M059J (cell line): Measurements from ENCODE around the gene MATN1. TPM values are rescaled to one million over a fixed set of nuclear protein-coding genes. Genes with fewer than 3 reads are reported as not detected.

Experiments used
- DNase-seq: peaks from one replicate; pipeline ENCODE4 v3.0.0-alpha.2; 2012; ENCODE audit warnings: low read depth
- total RNA-seq: library from RNA; depleted of rRNA; stranded (reverse); fragments of >200 nt; shearing (Covaris generic); gene quantifications from 2 replicates; pipeline ENCODE4 v1.2.3, GENCODE V29; 2014

MATN1 gene
- total RNA-seq, 1 experiment from 2014 or later: not detected

DNA sequence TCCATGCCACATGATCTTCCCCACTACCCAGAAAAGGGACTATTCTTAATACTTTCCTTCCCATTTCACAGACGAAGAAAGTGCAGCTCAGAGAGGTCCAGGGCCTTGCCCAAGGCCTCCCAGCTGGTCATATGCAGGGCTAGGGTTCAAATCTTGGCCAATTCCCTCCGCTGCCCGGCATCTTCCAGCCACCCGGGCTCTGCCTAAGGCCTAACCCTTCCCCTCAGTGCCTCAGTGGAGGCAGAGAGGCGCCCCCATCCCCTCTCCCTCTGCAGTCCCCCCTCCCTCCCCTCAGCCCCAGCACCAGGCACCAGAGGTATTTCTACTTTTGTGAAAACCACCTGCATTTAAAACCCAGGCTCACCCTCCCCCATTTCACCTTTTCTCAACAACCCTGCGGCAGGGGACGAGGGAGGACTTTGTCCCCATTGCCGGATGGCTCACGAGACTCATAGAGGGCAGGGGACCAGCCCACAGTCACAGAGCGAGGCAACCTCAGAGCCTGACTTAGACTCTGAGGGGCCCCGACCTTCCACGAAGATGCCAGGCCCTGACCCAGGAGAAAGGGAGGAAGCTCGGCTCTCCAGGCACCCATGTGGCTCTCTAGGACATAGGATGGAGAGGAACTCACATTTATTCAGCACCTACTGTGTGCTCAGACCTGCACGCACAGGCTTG lies 21.9 kb upstream of the MATN1 start:
- DNase-seq: no peak

DNA sequence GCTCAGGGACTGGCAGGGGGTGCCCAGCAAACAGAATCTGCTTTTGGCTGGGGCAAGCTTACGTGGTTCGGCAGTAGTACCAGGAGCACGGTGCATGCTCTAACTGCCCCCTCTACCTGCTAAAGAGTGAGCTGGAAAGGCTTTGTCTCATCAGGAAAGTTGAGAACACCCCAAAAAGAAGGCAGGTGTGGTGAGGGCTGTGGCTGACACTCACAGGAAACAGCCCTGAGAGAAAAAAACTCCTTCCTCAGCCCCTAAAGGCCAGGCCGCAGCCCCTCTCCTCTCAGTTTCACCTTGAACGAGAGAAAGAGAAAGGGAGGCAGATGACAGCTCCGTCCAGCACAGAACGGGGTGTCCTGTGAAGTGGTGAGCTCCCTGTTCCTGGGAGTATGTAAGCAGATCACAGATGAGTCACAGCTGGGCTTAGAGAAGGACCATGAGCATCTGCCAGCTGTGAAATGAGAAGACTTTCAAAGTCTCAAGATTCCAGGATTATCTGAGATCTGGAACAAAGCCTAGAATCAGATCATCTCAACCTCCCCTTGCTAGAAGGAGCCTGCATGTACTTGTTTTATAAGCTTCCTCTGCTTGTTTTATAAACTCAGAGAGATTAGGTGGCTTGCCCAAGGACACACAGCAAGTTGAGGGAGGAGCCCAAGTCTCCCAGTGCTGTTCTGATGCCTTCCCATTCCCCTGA lies 20.8 kb upstream of the MATN1 start:
- peak; percentile 32 for DNase-seq

DNA sequence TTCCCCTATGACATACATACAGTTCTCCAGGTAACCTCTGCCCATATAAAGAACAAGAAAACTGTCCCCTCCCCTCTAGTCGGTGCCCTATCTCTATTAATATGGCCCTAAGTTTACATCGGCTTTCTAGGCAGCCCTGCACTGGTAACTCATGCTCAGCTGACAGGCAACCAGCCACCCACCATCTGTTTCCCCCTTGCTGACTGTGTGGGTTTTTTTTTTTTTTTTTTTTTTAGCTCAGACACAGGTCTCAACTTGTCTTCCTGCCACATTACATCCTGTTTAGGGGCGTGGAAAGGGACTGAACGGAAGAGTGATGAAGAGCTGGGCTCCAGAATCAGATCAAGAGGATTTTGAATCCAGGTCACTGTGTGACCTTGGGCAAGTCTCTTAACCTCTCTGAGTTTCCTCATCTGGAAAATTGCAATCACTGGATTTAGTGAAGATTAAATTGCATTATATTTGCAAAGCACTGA lies 20.2 kb upstream of the MATN1 start:
- DNase-seq: peak; percentile 33

DNA sequence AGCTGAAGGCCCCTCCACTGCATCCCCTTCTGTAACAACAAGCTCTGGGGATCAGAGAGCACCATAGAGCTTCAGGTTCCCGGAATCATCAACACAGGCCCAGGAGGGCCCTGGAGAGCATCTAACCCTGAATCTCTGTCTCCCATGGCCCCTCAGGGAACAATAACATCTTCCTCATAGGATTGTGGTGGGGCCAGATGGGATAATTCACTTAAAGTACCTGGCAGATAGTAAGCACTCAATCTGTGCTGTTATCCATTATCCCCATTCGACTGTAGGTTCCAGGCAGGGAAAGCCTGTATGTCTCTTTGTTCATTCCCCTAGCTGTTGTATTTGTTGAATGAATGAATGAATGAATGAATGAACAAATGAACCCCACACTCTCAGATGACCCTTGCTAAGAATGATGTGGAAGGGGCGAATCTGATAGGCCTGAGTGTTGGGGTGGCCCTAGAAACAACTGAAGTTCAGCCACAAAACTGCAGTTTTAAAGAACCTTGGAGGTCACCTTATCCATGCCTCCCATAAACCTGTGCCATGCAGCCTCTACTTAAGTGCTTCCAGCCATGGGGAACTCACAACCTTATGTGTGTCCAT lies 19.7 kb upstream of the MATN1 start:
- DNase-seq: no peak

DNA sequence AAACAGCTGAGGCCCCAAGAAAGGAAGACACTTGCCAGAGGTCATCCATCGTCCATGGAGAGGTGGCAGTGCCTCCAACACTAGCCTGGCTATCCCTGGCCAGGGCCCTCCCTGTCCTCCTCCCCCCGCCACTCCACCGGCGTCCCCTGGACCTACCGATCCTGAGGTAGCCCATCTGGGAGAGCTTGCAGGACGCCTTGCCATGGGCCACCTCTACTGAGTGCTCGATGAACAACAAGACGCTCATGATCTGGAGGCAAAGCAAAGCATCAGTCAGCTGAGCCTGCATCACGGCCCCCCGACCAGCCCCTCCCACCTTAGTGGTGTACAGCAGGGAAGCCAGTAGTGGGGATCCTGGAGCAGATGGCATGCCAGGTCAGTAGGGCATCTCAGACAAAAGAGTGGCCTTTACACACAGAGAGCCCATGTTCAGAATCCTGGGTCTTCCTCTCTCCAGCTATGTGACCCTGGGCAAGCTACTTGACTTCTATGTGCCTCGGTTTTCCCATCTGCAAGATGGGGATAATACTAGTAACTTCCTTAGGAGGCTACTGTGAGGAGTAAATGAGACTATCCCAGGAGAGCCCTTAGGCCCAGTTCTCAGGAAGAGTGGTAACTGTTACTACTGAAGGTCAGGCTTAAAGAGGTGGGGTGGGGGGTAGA lies 19.0 kb upstream of the MATN1 start:
- DNase-seq: no peak

DNA sequence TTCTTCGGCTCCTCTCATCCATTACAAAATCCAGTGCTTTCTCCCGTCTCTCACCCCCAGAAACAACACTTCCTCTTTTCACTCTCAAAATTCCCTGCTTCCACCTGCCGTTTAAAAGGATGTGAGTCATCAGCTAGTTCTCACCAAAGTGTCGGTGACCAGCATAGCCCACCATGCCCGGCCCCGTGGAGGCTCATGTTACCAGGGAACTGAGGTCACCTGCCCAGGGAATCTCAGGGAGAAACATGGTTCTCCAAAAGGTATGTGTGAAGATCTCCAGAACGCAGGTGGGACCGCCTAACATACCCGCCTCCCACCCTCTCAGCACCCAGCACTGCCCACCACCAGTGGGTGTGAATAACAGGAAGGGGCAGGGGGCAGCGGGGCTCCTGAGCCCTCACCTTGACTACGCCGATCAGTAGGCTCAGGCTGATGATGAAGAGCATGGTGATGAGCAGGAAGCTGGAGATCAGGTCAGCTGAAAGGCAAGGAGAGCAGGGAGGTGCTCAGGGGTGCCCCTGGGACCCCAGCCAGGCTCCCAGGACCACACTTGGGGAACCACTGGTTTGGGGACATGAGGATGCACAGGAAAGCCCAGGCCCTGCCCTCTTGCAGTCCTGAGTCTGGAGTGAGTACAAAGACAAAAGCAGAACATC lies 18.0 kb upstream of the MATN1 start:
- peak; percentile 72 for DNase-seq

DNA sequence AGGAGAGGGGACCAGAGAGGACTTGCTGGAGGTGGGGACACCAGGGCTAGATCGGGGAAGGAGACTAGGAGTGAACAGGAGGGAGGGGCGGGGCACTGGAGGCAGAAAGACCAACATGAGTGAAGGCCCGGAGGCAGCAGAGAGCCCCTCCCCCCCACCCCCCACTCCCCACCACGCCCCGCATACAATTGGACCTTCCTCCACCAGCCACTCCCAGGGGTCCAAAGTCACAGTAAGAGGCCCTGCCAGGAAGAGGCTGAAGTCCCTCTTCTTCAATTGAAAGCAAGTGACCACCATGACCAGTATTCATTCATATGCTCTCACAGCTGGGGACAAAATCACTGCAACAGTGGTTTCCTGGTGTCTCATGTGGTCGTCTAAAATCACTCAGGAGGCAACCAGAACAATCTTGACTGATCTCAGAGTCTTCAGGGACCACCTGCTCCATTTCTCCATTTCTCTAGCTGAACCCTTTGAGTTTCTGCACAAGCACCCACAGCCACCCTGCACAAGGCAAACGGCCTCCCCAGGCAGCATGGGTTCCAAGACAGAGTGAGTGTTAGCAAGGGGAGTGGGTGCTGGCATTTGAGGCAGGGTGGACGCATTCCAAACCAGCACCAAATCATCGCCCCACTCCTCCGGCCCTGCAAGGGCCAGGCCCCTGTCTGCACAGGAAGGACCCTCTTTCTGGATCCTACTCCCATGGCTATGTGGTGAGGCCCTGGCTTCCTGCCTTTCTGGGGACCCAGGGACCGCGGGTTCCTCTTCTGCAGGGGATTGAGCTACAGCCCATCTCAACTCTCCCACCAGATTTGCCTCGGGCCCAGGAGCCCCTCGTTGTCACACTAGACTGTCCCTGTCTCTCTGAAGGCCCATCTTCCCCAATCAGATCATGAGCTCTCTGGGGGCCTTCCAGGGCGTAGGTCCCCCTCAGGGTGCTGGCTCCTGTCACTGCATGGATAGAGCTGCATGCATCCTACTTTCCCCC lies 17.2 kb upstream of the MATN1 start:
- DNase-seq: no peak

DNA sequence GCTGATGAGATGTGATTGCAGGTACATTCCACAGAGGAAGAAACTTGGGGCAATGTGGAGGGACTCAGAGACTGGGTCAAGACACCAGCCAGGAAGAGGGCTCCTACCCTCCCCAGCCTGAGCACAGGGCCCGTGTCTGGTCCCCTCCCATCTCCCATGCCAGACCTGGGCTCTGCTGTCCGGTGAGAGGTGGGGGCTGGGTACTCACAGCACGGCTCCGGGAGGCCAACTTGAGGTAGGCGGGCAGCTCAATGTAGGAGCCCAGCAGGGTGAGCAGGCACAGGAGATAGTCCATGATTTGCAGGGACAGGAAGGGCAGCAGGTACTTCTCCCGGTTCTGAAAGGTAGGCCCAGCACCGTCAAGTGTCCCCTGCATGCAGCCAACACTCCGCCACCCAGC lies 16.2 kb upstream of the MATN1 start:
- DNase-seq: no peak

DNA sequence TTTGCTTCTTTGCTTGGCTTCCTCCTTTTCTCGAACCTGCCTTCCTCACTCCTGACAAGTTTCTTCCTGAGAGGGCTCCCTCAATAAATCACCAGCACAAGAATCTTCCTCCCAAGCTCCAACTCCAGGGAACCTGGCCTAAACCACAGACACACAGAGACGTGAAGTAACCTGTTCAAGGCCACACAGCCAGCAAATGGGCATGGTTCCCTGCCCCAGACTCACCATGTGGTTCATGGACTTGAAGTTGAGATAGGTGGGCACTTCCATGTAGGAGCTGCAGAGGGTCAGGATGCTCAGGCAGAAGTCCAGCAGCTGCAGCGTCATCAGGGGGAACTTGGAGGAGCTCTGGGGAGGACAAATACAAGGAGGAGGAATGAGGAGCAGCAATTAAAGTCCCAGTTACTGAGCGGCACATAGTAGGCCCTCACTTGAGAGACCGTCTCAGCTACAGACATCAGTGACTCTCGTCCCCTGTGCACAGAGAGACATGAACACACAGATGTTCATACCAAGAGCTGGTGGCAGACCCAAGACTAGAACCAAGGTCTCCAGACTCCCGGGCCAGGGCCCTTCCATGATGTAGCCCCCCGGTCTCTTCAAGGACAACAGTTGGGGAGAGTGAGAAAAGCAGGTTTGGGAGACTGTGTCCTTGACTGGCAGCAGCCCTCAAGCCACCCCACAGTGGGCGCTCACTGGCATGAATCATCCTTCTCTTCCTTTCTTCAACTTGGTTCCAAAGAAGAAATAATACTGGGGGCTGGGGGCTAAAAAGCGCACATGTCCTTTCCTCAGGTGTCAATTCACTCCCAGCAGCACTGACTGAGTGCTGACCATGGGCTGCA lies 15.6 kb upstream of the MATN1 start:
- no peak for DNase-seq

DNA sequence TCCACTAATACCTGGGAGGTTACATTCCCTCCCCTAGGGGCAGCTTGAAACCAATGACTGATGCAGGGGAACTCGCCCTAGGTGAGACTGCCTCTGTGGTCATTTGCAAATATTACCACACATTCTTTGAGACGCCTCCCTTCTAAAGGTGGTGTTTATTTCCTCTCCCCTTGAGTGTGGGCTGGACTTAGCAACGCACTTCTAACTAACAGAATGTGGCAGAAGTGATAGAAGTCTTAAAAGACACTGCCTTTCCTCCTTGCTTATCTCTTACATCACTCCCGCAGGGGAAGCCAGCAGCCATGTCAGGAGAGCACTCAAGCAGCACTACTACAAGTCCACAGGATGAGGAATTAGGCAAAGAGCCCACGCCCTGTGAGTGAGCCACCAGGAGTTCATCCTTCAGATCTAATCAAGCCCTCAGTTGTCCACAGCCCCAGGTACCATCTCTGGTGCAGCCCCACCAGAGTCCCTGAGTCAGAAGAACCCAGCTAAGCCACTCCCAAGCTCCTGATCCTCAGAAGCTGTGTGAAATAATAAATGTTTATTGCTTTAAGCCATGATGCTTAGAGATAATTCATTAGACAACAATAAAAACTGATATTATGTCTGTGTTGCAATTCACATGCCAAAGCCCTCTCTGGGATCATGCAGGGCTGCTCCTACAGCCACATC lies 14.8 kb upstream of the MATN1 start:
- DNase-seq: no peak

DNA sequence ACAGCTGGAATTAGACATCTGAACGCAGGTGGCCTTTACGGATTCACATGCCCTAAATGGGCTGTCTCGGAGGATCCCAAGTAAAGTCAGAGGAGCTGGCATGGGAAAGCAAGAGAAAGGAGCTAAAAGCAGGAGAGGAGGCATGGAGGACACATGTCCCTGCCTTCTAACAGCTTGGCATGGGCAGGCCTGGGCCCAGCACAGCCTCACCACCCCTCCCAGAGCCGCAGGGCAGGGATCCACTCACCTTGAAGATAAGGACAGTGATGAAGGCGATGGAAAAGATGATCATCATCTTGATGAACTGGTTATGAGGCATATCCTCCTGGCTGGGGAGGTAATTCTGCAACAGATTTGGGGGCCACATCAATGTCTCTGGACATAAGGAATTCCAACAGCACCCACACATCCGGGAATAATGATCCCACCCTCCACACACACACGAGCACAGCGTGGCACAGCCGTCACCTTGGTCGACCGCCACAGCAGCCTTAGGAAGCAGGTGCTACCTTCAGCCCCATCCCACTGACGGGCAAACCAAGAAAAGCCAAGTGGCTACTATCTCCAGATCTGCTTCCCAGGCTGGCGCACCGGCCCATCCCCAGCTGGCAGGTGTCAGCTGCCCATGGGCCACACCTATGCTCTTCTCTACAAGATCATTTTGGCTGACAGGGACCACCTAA lies 14.1 kb upstream of the MATN1 start:
- DNase-seq: no peak

DNA sequence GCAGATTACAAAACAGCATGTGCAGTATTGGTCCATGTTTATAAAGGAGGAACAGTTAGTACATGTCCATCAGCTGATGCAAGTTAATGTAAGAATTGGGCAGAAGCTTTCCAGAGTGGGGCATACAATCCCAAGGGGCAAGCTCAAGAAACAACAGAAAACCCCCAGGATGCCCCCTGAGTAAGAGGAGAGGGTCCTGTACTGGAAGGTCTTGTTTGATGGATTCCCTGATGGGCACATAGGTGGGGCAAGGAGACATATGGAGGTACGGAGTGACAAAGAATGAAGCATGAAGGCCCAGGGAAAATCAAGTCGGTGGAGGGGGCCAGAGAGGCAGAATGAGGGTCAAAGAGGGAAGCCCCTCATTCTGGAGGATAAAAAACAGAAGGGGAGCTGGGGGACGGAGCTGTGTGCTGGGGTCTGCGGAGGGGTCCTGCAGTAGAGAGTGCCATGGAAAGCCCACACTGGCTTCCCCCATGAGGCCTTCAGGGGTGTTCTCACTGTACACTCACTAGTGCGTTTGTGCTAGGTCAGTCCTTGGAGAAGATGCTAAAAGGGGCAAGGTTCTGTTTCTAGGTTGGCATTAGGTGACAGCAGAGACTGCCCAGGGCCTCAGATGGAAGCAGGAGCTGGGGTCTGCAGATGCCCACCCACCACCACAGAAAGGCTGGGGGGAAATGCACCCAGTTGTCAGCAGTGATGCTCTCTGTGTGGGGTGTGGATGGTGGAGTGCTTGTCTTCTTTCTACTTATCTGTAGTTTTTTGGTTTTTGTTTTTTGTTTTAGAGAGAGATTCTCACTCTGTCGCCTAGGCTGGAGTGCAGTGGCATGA lies 12.5 kb upstream of the MATN1 start:
- DNase-seq: no peak

DNA sequence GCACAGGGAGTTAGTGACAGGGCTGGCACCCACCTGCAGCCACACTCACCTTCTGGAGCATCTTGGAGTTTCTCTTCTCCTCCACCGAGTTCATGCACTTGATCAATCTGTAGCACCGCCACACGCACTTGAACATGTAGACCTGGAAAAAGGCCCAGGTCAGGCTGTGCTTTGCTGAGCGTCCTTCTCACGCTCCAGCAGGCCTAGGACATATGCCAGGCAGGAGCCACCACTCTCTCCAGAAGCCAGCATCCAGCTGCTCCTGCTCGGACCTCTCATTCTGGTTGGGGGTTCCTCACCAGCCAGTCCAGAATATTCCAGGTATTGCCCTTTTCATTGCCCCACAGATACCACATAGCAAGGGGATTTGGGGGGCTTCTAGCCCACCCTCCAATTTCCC lies 11.7 kb upstream of the MATN1 start:
- no peak for DNase-seq

DNA sequence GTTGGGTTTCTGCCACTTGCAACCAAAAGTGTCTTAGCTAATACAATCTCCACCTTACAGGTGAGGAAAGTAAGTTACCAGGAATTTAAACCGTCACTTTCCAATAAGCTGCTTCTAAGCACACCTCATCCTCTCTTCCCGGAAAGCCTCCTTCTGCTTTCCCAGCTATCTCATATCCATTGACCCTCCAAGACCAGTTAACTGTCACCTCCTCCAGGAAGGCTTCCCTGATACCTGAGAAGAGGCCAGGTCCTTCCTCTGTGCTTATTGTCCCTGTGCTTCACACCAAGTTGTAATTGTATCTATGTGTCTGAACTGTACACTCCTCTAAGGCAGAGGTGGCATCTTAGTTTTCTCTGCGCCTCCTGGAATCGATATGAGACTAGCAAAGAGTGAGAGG lies 11.2 kb upstream of the MATN1 start:
- DNase-seq: no peak

DNA sequence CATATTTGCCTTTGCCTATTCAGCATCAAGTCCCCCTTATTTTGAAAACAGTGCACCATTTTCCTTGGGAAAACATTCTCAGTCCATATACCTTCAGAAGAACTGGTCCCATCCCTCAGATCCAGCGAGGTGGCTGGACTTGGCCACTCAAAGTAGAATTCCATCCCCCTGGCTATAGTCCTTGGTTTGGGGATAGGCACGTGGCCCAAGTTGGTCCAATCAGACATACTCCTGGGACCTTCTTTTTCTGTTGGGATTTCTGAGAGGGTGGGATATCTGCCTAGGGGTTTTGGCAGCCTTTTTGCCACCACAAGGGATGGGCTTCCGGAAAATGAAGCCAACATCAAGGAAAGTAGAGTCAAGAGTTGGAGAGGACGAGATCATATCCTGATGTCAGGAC lies 10.7 kb upstream of the MATN1 start:
- DNase-seq: no peak

DNA sequence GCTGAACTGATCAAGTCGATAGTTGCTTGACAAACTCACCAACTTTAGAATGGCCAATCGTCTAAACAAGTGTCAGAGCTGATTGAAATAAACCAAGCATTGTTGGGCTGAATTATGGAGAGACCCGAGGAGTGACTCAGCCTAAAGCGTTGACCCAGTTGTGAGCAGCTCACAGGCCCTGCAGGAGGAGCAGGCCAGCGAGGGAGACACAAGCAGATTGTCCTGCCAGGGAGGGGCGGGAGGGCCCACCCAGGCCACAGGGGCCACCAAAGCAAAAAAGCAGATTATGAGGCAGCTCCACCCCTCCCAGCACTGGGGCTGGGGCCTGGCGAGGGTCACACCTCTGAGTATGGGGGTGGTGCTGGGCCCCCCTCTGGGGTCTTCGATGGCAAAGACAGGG lies 10.1 kb upstream of the MATN1 start:
- peak; percentile 64 for DNase-seq

DNA sequence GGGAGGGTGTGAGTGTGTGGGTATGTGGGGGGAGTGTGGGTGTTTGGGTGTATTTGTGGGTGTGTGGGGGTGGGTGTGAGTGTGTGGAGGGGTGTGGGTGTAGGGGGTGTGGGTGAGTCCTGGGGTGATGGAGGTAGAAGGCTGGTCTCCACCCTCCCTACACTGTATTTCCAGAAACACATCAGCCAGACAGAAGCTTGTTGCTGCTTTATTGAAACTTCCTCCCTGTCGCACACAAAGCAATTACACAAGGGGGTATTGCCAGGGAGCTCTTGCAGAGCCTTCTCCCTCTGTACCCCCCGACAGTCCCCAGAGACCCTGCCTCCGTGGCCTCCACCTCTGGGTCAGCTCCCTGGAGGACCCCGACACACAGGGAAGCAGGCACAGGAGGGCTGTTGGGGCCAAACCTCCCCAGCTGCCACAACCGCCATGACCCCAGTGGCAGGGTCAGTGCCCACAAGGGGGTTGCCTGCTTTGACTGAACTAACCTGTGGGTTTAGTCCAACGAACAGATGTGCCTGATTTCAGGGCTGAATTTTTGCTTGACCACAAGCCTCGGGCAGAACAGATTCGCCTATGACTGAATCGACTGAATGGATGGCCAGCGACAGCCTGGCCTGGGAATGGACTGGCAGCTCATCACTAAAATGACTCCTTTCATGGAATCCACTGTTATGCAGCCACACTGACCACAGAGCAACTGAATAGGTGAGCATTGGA lies 9.1 kb upstream of the MATN1 start:
- peak; percentile 98 for DNase-seq
